ELR (cell line): Measurements from ENCODE around the gene MESP1.
A peak's percentile ranks its signal among the peaks of the same experiment; 100 is the strongest.

Source experiments
- DNase-seq: peaks from one replicate; pipeline ENCODE4 v3.0.0-alpha.2; 2015; ENCODE audit warnings: low read depth

The MESP1 gene

GRCh38 chr15:89758981-89759380, 7.9 kb upstream of the MESP1 start:
- DNase-seq = no peak

GRCh38 chr15:89758283-89758682, 7.2 kb upstream of the MESP1 start:
- no peak for DNase-seq

GRCh38 chr15:89756897-89757296, 5.8 kb upstream of the MESP1 start:
- DNase-seq = no peak

- DNase-seq = no peak
These were observed 4.7 kb upstream of the MESP1 start for GRCh38 chr15:89755701-89756100.

- DNase-seq = peak; percentile 47
These were observed 3.5 kb upstream of the MESP1 start for GRCh38 chr15:89754361-89755154.

GRCh38 chr15:89753855-89754254, 2.8 kb upstream of the MESP1 start:
- DNase-seq = no peak

- DNase-seq = no peak
These were observed 699 bp upstream of the MESP1 start for GRCh38 chr15:89751748-89752147.

- DNase-seq = no peak
These were observed 994 bp downstream of the MESP1 start for GRCh38 chr15:89749951-89750559.

- DNase-seq = no peak
These were observed 1.5 kb downstream of the MESP1 start for GRCh38 chr15:89749526-89749925.

GRCh38 chr15:89749054-89749453, 2.0 kb downstream of the MESP1 start:
- no peak for DNase-seq

GRCh38 chr15:89747708-89748682, 3.1 kb downstream of the MESP1 start:
- DNase-seq = no peak

GRCh38 chr15:89746386-89746780, 4.7 kb downstream of the MESP1 start:
- DNase-seq = no peak

GRCh38 chr15:89745768-89746167, 5.3 kb downstream of the MESP1 start:
- DNase-seq = no peak

- DNase-seq = no peak
These were observed 5.9 kb downstream of the MESP1 start for GRCh38 chr15:89745131-89745530.

GRCh38 chr15:89743594-89743993, 7.5 kb downstream of the MESP1 start:
- DNase-seq = peak; percentile 60

- no peak for DNase-seq
These were observed 8.0 kb downstream of the MESP1 start for GRCh38 chr15:89743011-89743410.

GRCh38 chr15:89740137-89740536, 10.9 kb downstream of the MESP1 start:
- peak; percentile 79 for DNase-seq

GRCh38 chr15:89735773-89736172, 15.3 kb downstream of the MESP1 start:
- DNase-seq = no peak

GRCh38 chr15:89732451-89733172, 18.4 kb downstream of the MESP1 start:
- DNase-seq = no peak

GRCh38 chr15:89731275-89731674, 19.8 kb downstream of the MESP1 start:
- no peak for DNase-seq

- DNase-seq = no peak
These were observed 22.8 kb downstream of the MESP1 start for GRCh38 chr15:89728254-89728653.

- no peak for DNase-seq
These were observed 26.0 kb downstream of the MESP1 start for GRCh38 chr15:89725064-89725463.
